Ramos (cell line): ENCODE measurements around the gene FBXO11.

Experiments used
- in situ Hi-C: fragments of 300-500 bp; cut with MboI; formaldehyde crosslinking; loops from one replicate; pipeline ENCODE4 v1.14.3; 2022; ENCODE audit warnings: low sequenced_read_pairs; ENCODE audit not compliant: unreplicated experiment

FBXO11 gene

DNA sequence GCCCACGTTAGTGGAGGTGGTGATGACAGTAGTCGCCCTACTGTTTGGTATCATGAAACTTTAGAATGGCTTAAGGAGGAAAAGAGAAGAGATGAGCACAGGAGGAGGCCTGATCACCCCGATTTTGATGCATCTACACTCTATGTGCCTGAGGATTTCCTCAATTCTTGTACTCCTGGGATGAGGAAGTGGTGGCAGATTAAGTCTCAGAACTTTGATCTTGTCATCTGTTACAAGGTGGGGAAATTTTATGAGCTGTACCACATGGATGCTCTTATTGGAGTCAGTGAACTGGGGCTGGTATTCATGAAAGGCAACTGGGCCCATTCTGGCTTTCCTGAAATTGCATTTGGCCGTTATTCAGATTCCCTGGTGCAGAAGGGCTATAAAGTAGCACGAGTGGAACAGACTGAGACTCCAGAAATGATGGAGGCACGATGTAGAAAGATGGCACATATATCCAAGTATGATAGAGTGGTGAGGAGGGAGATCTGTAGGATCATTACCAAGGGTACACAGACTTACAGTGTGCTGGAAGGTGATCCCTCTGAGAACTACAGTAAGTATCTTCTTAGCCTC, 107.2 kb downstream of the FBXO11 start:
- in situ Hi-C loops: no loop called here

- in situ Hi-C loops: no loop called here
Observed at GRCh38 chr2:47798631-47799030, 107.7 kb downstream of the FBXO11 start.

- in situ Hi-C loops: no loop called here
Observed at GRCh38 chr2:47796090-47796697, 110.1 kb downstream of the FBXO11 start.

DNA sequence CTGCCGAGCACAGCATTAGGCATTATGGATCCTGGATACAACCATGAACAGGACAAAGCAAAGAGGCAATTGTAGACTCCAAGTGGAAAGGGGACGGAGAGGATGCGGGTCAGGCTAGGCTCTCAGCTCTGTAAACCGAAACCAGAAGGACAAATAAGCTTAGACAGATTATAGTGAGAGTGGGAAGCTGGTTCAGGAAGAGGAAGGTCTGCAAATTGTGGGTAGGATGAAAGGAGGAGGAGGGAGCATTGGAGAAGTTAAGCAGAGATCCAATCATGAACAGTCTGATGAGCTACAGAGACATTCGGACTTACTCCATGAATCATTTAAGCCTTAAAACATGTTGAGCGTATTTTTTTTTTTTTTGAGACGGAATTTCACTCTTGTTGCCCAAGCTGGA, 120.3 kb downstream of the FBXO11 start:
- in situ Hi-C loops: no loop called here

GRCh38 chr2:47784352-47784851, 121.9 kb downstream of the FBXO11 start:
- in situ Hi-C loops: no loop called here

- in situ Hi-C loops: no loop called here
Observed at GRCh38 chr2:47783486-47784351, 122.6 kb downstream of the FBXO11 start.

DNA sequence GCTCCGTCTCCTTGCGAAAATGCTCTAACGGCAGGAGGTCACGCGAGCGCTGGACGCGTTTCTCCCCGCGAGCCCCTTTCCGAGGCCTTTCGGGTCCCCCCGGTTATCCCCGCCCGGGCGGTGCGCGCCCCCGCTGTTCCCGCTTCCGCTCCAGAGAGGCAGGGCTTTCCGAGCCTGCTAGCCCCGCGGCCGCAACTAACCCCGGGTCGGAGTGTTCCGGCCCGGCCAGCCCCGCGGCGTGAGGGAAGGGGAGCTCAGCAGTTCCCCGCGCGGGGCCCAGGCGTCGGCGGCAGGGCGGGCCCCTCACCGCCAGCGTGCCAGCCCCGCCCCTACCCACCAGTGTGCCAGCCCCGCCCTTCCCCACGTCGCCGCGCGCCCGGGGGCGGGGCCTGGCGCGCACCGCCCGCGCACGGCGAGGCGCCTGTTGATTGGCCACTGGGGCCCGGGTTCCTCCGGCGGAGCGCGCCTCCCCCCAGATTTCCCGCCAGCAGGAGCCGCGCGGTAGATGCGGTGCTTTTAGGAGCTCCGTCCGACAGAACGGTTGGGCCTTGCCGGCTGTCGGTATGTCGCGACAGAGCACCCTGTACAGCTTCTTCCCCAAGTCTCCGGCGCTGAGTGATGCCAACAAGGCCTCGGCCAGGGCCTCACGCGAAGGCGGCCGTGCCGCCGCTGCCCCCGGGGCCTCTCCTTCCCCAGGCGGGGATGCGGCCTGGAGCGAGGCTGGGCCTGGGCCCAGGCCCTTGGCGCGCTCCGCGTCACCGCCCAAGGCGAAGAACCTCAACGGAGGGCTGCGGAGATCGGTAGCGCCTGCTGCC, 123.4 kb downstream of the FBXO11 start, which contains the start of gene MSH6:
TSS of gene MSH6 (plus strand) at position 475 of the 815 bp plus-strand sequence. CDS start at position 564, 89 bp downstream.
- in situ Hi-C loops: no loop called here

DNA sequence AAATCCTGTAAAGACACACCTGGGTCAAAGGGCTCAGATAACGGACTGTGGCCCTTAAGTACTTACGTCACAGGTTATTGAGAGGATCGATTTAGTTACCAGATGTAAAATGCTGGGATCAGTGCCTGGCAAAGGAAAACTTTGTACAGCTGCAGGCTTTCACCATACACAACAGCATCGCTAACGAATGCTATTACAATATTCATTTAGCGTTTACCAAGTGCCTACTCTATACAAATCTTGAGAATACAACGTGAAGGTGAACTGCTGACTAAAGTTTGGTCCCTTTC, 124.0 kb downstream of the FBXO11 start:
- in situ Hi-C loops: no loop called here

GRCh38 chr2:47779426-47779790, 126.9 kb downstream of the FBXO11 start:
- in situ Hi-C loops: no loop called here

- in situ Hi-C loops: no loop called here
Observed at GRCh38 chr2:47778698-47779425, 127.4 kb downstream of the FBXO11 start.

DNA sequence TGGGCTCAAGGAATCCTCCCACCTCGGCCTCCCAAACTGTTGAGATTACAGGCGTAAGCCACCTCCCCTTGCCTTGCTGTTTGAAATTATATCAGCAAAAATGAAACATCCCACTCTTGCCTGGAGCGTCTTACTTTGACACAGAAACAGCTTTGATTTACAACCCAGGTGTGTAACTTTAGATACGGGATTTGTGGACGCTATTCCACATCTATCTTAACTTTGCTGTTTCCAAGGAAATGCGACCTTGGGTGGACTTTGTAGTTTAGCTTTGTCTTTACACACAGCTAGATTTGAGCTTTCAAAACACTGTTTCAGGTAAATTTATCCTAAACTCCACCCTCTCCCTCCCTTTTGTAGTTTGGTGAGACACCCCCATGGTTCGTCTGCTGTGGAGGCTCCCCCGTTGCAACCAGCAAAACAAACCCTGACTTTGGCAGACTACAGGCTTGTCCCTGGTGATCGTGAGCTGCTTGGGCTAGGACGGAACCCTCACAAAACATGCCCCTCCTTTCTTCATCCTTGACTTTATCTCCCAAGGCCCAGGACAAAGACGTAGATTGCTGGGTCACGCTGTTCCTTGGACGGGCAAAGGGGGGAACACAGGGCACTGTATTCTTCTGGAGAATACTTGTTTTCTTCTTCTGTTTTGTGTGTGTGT, 128.9 kb downstream of the FBXO11 start:
- in situ Hi-C loops: no loop called here

GRCh38 chr2:47774567-47774966, 131.7 kb downstream of the FBXO11 start:
- in situ Hi-C loops: no loop called here

GRCh38 chr2:47772343-47772742, 134.0 kb downstream of the FBXO11 start:
- in situ Hi-C loops: no loop called here

GRCh38 chr2:47771211-47771610, 135.1 kb downstream of the FBXO11 start:
- in situ Hi-C loops: no loop called here

- in situ Hi-C loops: loop anchor here (10.0 kb wide), 1 partner anchor 335 kb away; no protein-coding TSS in a partner anchor
Observed at GRCh38 chr2:47769318-47769717, 137.0 kb downstream of the FBXO11 start.

DNA sequence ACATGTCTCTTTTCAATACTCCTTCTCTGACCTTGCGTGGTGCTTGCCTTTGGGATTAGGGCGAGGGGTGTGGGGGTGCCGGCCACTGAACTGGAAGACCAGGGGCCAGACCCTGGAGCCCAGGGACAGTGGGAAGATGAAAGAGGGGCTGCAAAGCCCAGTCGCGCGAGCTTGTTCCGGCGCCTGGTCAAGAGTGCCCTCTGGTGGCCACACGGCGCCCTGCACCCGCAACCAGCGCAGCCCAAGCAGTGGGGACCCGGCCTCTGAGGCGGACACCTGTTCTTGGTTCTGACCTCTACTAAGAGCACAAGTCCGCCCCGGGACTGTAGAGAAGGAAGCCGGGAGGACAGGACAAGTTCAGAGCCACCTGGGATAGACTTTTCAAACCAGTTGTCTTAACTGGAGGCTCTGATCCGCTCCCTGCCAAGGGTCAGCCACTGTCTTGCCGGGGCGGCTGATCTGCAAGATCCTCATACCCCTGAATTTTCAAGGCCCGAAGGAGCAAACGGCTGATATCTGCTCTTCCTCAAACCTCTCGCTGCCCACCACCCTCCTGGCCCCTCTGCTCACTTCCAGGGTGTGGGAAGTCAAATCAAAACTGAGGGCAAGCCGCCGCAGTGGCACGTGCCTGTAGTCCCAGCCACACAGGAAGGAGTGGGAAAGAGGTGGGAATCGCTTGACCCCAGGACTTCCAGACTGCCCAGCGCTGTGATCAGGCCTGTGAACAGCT, 138.3 kb downstream of the FBXO11 start:
- in situ Hi-C loops: loop anchor here (10.0 kb wide), 1 partner anchor 333 kb away; no protein-coding TSS in a partner anchor

- in situ Hi-C loops: loop anchor here (10.0 kb wide), 1 partner anchor 333 kb away; no protein-coding TSS in a partner anchor
Observed at GRCh38 chr2:47767497-47767844, 138.8 kb downstream of the FBXO11 start.

DNA sequence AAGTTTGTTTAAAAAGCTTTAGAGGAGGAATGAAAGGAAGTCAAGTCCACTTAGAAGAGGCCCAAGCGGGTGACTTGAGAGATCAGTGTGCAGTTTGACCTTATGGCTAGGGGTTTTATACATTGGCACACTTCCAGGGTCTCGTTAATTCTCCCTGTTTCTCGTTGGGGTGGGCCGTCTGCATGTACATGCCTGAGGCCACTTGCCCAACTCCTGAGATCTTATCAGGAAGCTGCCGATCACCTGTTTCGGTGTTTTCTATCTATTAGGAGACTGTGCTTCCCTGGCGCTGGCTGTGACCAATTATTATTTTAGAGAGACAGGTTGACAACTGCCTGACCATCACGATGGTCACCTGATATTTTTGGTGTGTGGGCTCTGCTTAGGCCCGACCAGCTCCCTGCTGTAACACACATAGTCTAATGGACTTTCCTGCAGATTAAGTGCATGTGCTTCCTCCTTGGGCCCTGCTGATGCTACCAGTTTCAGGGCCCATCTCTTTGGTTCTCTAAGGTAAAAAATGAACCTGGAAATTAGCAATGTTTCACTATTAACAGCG, 154.4 kb downstream of the FBXO11 start:
- in situ Hi-C loops: no loop called here
